Lower leg skin (tissue), 4 donors: ENCODE measurements around the gene SESN1. TPM values are rescaled to one million over a fixed set of nuclear protein-coding genes. Genes with fewer than 3 reads are reported as not detected.

Experiments
- DNase-seq, 2 donors: peaks; one replicate each; pipeline ENCODE4 v3.0.0-alpha.2; 2019; ENCODE audit warnings: low spot score in 2 of 2
- H3K4me3 ChIP-seq: fragments of 200-600 bp; sonication (generic); 2 replicates; pipeline ENCODE4 v1.5.1; 2017; ENCODE audit warnings: mild to moderate bottlenecking, low read depth; ENCODE audit not compliant: poor library complexity, severe bottlenecking
- POLR2A ChIP-seq, 2 donors: fragments of 450-650 bp; IDR thresholded peaks; one replicate each; pipeline ENCODE4 v1.6.1; 2016 to 2017; ENCODE audit warnings: antibody characterized with exemption in 2 of 2, mild to moderate bottlenecking in 1 of 2, moderate library complexity in 1 of 2
- WGBS, 2 donors: methylation state at CpG; one replicate each; pipeline ENCODE4 v1.1.5; 2018; 5-methylcytosine and 5-hydroxymethylcytosine counted together
- intact Hi-C: fragments of 100-400 bp; cut with DNase I; formaldehyde crosslinking; loops from one replicate; pipeline ENCODE4 v1.15.0; 2023; ENCODE audit warnings: low total_unique reads
- total RNA-seq, 4 donors: library from RNA; depleted of rRNA; stranded (reverse); fragments of >200 nt; gene quantifications; one replicate each; pipeline ENCODE4 v1.1.0, GENCODE V29; 2016
- TF ChIP-seq, protein P1 (sequence below), 3 donors: fragments of 450-650 bp; IDR thresholded peaks; one replicate each; pipeline ENCODE4 v1.5.1; 2016; ENCODE audit warnings: antibody characterized with exemption in 3 of 3, mild to moderate bottlenecking in 3 of 3, moderate library complexity in 2 of 3

Gene SESN1
- total RNA-seq, 4 donors from 2014 or later, result 47.9 to 165 (median 110) TPM

DNA sequence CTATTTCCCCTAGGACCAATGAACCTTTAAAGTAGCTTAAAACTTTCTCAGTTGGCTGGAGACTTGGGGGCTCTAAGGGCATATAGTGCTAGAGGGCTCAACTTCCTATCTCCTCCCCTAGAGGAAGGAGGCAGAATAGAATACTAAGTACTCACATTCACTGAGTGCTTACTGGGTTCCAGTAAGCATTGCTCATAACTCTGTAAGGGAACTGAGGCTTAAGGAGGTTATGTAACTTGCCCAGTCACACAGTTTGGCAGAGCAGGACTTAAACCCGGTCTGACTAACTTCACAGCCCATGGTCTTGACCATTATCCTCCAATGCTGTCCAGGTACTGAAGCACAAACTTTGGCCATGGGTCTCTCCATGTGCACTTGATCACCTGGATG is 12.5 kb downstream of the SESN1 start:
- DNase-seq, result no peak
- no peak overlapping the region for H3K4me3 ChIP-seq
- TF ChIP-seq POLR2A (IDR thresholded peaks at IDR 0.05), result no peak
- TF ChIP-seq, protein P1, sequence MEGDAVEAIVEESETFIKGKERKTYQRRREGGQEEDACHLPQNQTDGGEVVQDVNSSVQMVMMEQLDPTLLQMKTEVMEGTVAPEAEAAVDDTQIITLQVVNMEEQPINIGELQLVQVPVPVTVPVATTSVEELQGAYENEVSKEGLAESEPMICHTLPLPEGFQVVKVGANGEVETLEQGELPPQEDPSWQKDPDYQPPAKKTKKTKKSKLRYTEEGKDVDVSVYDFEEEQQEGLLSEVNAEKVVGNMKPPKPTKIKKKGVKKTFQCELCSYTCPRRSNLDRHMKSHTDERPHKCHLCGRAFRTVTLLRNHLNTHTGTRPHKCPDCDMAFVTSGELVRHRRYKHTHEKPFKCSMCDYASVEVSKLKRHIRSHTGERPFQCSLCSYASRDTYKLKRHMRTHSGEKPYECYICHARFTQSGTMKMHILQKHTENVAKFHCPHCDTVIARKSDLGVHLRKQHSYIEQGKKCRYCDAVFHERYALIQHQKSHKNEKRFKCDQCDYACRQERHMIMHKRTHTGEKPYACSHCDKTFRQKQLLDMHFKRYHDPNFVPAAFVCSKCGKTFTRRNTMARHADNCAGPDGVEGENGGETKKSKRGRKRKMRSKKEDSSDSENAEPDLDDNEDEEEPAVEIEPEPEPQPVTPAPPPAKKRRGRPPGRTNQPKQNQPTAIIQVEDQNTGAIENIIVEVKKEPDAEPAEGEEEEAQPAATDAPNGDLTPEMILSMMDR (IDR thresholded peaks at IDR 0.05), result no peak
- 80 to 90% methylated on average over 1 of the region's 1 CpG for WGBS, 2 donors
- intact Hi-C loops, result no loop called here

DNA sequence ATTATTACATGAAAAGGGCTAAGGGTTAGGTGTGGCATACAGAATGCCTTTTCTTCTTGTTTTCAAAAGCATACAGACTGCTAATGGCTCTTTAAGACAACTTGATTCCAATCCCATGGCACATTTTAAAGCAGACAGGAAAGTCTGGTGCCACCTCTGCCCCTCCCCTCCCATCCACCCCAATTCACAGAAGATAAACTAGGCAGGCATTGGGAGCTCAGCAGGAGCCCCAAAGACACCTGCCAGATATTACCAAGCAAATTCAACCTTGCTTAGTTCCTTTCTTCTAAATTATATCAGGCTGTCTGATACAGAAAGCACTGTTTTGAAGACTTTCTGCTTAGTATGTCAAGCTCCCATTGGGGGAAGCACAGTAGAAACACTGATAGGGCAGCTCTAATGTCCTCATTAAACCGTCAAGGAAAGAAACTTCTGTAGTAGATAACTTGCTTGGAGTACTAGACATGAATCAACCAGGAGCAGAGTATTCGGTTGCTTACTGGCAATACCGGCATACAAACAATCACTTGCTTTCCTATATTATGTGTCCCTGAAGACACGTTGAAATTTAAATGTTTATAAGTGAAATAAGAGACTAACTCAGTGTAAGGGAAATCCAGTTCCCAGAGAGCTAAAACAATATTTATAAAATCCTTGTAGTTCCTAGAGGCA is 13.0 kb downstream of the SESN1 start:
- no peak for DNase-seq
- TF ChIP-seq POLR2A (IDR thresholded peaks at IDR 0.05), result no peak
- TF ChIP-seq, protein P1 (IDR thresholded peaks at IDR 0.05), result no peak
- no peak overlapping the region for H3K4me3 ChIP-seq
- WGBS, 2 donors, result 85 to 88% methylated on average over 4 of the region's 4 CpGs
- intact Hi-C loops, result no loop called here

DNA sequence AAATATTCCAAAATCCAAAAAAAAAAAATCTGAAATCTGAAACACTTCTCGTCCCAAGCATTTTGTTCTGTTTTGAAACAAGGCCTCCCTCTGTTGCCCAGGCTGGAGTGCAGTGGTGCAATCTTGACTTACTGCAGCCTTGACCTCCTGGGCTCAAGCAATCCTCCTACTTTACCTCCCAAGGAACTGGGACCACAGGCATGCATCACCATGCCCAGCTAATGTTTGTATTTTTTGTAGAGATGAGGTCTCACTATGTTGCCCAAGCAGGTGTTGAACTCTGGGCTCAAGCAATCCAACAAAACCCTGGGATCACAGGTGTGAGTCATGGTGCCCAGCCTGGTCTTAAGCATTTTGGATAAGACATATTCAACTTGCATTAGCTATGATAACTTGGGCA is 13.6 kb downstream of the SESN1 start:
- intact Hi-C loops, result no loop called here
- WGBS, 2 donors, result 82 to 89% methylated on average over 1 of the region's 1 CpG
- no peak for TF ChIP-seq POLR2A (IDR thresholded peaks at IDR 0.05)
- TF ChIP-seq, protein P1 (IDR thresholded peaks at IDR 0.05), result no peak
- H3K4me3 ChIP-seq, result no peak overlapping the region
- no peak for DNase-seq

DNA sequence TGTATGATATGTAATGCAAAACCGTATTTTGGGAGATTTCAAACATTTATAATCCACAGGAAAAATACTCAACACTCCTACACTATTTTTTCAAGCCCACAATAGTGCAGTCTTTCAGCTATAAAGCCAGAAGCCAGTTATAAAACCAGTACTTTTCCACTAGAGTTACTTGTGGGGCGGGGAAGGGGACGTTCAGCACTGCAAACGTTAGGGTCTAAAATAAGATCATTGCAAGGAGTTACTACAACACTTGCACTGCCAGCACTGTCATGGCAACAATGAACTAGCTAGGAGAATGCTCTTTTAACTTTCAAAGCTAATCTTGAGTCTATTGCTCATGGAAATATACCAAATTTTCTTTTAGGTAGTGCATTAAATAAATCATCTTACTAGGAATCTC is 14.7 kb downstream of the SESN1 start:
- WGBS, 2 donors, result 24 to 32% methylated on average over 4 of the region's 4 CpGs
- H3K4me3 ChIP-seq, result no peak overlapping the region
- intact Hi-C loops, result loop anchor here (10.0 kb wide), 1 partner anchor 535 kb away; no protein-coding TSS in a partner anchor
- DNase-seq, result no peak
- TF ChIP-seq, protein P1 (IDR thresholded peaks at IDR 0.05), result no peak
- TF ChIP-seq POLR2A (IDR thresholded peaks at IDR 0.05), result no peak

DNA sequence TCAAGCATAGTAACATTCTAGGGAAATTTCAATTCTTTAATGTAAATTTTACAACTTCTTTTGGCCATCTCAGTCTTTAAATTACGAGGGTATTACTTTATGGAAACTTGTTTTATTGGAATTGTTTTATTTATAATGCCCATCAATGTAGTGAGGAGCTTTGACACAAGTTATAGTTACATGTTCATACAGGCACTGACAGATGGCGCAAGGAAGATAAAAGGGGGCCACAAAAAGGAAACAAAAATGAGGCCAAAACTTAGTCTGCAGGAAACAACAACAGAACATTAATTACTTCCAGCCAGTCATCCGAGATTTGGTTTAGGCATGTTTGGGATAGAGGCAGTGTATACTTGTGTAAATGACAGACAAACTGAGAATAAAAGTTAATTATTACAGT is 18.3 kb downstream of the SESN1 start:
- H3K4me3 ChIP-seq, result no peak overlapping the region
- 21 to 28% methylated on average over 3 of the region's 3 CpGs for WGBS, 2 donors
- TF ChIP-seq, protein P1 (IDR thresholded peaks at IDR 0.05), result no peak
- TF ChIP-seq POLR2A (IDR thresholded peaks at IDR 0.05), result no peak
- no peak for DNase-seq
- intact Hi-C loops, result loop anchor here (10.0 kb wide), 1 partner anchor 532 kb away; no protein-coding TSS in a partner anchor

DNA sequence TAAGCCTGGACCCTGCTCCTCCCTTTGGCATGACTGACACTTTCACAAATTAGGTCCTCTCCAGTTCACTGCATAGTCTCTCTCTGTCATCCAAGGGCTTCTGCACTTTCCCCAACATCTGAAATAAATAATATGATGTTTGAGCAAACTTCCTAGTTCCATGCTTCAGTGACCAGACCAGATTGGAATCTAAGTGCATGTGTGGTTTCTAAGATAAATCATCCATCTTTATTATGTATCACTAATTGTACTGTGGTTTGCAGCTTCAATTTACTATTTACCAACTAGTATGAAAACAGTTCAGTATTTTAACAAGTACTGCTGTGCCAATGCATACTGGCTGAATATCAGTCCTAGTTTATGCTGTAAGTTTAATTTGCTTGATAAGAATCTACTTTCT is 18.7 kb downstream of the SESN1 start:
- DNase-seq, result no peak
- intact Hi-C loops, result loop anchor here (10.0 kb wide), 1 partner anchor 531 kb away; no protein-coding TSS in a partner anchor
- no peak overlapping the region for H3K4me3 ChIP-seq
- no peak for TF ChIP-seq POLR2A (IDR thresholded peaks at IDR 0.05)
